Fibroblast of the aortic adventitia (primary cell): ENCODE results near the gene SAMD4A. TPM values are rescaled to one million over a fixed set of nuclear protein-coding genes. Genes with fewer than 3 reads are reported as not detected.
A peak's percentile ranks its signal among the peaks of the same experiment; 100 is the strongest.

Experiments
- DNase-seq: peaks from one replicate; pipeline ENCODE4 v3.0.0-alpha.2; 2010; ENCODE audit warnings: low read depth
- H3K4me3 ChIP-seq: 2 replicates; pipeline ENCODE4 v1.5.1; 2011; ENCODE audit warnings: low read depth, mild to moderate bottlenecking, control low read depth, low read length, moderate library complexity
- total RNA-seq: library from RNA; depleted of rRNA; stranded (reverse); fragments of >200 nt; gene quantifications from 2 replicates; pipeline ENCODE4 v1.2.3, GENCODE V29; 2012; ENCODE audit warnings: low replicate concordance
- TF ChIP-seq, protein P1 (sequence below): IDR thresholded peaks from 2 replicates; pipeline ENCODE4 v1.5.1; 2011; ENCODE audit warnings: mild to moderate bottlenecking, low read length, control low read depth, inconsistent platforms; ENCODE audit not compliant: insufficient read depth

Gene SAMD4A, protein sequence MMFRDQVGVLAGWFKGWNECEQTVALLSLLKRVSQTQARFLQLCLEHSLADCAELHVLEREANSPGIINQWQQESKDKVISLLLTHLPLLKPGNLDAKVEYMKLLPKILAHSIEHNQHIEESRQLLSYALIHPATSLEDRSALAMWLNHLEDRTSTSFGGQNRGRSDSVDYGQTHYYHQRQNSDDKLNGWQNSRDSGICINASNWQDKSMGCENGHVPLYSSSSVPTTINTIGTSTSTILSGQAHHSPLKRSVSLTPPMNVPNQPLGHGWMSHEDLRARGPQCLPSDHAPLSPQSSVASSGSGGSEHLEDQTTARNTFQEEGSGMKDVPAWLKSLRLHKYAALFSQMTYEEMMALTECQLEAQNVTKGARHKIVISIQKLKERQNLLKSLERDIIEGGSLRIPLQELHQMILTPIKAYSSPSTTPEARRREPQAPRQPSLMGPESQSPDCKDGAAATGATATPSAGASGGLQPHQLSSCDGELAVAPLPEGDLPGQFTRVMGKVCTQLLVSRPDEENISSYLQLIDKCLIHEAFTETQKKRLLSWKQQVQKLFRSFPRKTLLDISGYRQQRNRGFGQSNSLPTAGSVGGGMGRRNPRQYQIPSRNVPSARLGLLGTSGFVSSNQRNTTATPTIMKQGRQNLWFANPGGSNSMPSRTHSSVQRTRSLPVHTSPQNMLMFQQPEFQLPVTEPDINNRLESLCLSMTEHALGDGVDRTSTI
- 8.6 and 20.1 TPM in 2 replicates for total RNA-seq

DNA sequence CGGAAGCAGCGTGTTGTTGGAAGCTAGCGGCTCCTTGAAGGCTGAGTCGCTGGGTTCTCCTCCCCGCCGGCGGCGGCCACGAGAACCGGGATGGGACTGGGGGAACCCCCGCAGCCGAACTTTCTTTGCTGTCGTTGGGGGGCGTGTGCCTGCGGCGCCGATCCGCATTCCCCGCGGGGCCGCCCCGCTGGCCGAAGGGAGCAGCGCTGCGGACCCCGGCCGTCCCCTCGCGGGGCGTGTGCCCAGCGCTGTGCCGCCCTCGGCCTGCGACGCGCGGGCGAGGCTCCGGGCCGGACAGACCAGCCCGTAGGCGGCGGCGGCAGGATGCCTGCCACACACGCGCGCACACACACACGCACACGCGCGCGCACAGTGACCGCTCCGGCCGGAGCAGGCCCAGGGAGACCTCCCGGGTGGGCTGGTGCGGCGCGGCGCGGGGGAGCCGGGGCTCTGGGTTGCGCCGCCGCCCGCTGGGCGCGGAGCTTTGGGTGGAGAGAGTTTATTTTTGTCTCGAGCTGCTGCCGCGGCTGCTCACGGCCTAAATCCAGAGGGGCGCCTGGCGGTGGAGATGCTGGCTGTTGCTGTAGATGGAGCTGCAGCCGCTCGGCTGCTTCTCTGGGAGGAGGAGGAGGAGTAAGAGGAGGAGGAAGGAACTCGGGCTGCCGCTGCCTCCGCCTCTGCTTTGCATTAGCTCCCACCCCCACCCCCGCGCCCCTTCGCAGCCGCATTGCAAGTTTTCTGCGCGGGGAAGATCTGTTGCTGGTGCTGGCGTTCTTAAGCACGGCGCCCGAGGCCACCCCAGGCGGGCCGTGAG is at the start of gene SAMD4A:
SAMD4A (plus strand) TSS at position 719 of the 814 bp plus-strand sequence. CDS start 789 bp downstream, outside the sequence.
- H3K4me3 ChIP-seq, result peak within 1 kb of the TSS; percentile 80
- TF ChIP-seq, protein P1, sequence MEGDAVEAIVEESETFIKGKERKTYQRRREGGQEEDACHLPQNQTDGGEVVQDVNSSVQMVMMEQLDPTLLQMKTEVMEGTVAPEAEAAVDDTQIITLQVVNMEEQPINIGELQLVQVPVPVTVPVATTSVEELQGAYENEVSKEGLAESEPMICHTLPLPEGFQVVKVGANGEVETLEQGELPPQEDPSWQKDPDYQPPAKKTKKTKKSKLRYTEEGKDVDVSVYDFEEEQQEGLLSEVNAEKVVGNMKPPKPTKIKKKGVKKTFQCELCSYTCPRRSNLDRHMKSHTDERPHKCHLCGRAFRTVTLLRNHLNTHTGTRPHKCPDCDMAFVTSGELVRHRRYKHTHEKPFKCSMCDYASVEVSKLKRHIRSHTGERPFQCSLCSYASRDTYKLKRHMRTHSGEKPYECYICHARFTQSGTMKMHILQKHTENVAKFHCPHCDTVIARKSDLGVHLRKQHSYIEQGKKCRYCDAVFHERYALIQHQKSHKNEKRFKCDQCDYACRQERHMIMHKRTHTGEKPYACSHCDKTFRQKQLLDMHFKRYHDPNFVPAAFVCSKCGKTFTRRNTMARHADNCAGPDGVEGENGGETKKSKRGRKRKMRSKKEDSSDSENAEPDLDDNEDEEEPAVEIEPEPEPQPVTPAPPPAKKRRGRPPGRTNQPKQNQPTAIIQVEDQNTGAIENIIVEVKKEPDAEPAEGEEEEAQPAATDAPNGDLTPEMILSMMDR, result peak; percentile 54
- DNase-seq, result peak; percentile 90

GRCh38 chr14:54524410-54524809 is 42.5 kb upstream of the SAMD4A start:
- TF ChIP-seq, protein P1, result no peak
- no peak overlapping the region for H3K4me3 ChIP-seq
- no peak for DNase-seq

DNA sequence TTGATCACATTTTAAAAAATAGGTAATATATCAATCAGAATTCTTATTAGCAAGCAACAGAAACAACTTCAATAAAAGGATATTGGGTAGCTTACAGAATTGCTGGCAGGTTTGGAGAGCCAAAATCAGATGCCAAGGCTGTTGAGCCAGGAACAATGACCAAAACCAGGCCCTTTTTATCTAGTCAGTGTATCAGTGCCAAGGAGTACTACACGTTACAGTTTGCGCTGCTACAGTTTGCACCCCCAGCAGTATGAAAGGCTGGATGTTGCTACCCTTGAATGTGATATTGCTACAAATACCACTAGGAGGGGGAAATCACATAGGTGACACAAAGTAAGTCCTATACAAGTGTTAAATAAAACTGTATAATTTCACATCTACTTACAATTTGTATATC is 38.0 kb upstream of the SAMD4A start:
- no peak overlapping the region for H3K4me3 ChIP-seq
- no peak for DNase-seq
- TF ChIP-seq, protein P1, result no peak

- TF ChIP-seq, protein P1, result no peak
- no peak overlapping the region for H3K4me3 ChIP-seq
- peak; percentile 55 for DNase-seq
Measured at GRCh38 chr14:54529811-54530210, 37.1 kb upstream of the SAMD4A start.

DNA sequence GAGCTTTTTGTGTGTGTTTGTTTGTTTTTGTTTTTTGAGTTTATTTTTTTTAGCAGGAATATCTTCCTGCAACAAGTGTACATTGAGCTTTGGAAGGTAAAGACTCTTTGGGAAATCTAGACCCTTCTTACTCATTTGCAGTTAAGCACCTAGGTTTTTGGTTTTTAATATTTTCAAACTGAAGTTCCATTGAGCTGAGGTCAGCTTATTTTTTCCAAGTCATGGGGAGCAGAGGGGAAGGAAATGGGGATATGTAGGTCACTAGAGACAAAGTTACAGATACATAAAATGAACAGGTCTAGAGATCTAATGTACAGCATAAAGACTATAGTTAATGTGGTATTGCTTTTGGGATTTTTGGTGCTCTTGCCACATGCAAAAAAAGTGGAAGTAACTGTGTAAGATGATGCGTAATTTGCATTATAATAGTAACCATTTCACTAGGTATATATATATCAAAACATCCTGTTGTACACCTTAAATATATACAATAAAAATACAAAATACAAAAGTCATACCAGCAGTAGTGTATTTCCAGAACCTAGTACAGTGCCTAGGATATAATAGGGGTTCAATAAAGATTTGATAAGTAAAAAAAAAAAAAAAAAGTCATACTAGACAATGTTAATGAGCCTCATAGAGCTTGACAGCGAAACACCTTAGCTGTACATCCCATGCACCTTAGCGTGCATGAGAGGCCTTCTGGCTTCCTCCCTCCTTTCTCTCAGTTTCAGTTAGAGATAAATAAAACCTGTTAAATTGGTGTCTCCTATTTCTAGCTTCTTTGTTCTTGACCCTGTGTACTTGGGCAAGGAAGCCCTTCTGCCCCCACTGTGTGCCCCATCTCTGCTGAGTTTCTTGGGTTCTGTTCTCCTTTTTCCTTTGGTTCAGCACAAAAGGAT is 34.6 kb upstream of the SAMD4A start:
- no peak for DNase-seq
- TF ChIP-seq, protein P1, result no peak
- no peak overlapping the region for H3K4me3 ChIP-seq

GRCh38 chr14:54533100-54533499 is 33.8 kb upstream of the SAMD4A start:
- H3K4me3 ChIP-seq, result no peak overlapping the region
- no peak for DNase-seq
- TF ChIP-seq, protein P1, result no peak
